ENCODE measurements around the gene ANXA2.

The ANXA2 gene

GRCh38 chr15:60386615-60387014, 11.2 kb downstream of the ANXA2 start:
- FAIRE-seq, result no peak

GRCh38 chr15:60385620-60386552, 11.9 kb downstream of the ANXA2 start:
- FAIRE-seq, result no peak

- no peak for FAIRE-seq
These were observed 13.2 kb downstream of the ANXA2 start for GRCh38 chr15:60384526-60385126.

- FAIRE-seq, result no peak
These were observed 13.7 kb downstream of the ANXA2 start for GRCh38 chr15:60384053-60384452.

GRCh38 chr15:60382773-60383674, 14.8 kb downstream of the ANXA2 start:
- no peak for FAIRE-seq

- no peak for FAIRE-seq
These were observed 16.5 kb downstream of the ANXA2 start for GRCh38 chr15:60381148-60381788.

GRCh38 chr15:60379525-60380274, 18.1 kb downstream of the ANXA2 start:
- no peak for FAIRE-seq

- FAIRE-seq, result no peak
These were observed 18.6 kb downstream of the ANXA2 start for GRCh38 chr15:60379185-60379524.

GRCh38 chr15:60376677-60377095, 21.1 kb downstream of the ANXA2 start:
- FAIRE-seq, result no peak

- FAIRE-seq, result no peak
These were observed 22.5 kb downstream of the ANXA2 start for GRCh38 chr15:60375306-60375705.

- no peak for FAIRE-seq
These were observed 23.1 kb downstream of the ANXA2 start for GRCh38 chr15:60374628-60375081.

GRCh38 chr15:60374209-60374608, 23.6 kb downstream of the ANXA2 start:
- no peak for FAIRE-seq

- FAIRE-seq, result no peak
These were observed 24.0 kb downstream of the ANXA2 start for GRCh38 chr15:60373745-60374144.

- FAIRE-seq, result no peak
These were observed 24.5 kb downstream of the ANXA2 start for GRCh38 chr15:60373327-60373726.

- FAIRE-seq, result no peak
These were observed 25.0 kb downstream of the ANXA2 start for GRCh38 chr15:60372756-60373155.

- no peak for FAIRE-seq
These were observed 25.6 kb downstream of the ANXA2 start for GRCh38 chr15:60372227-60372626.

GRCh38 chr15:60371175-60372051, 26.4 kb downstream of the ANXA2 start:
- FAIRE-seq, result no peak

- no peak for FAIRE-seq
These were observed 27.0 kb downstream of the ANXA2 start for GRCh38 chr15:60370869-60371136.

- no peak for FAIRE-seq
These were observed 27.5 kb downstream of the ANXA2 start for GRCh38 chr15:60370105-60370868.

GRCh38 chr15:60369696-60370095, 28.1 kb downstream of the ANXA2 start:
- FAIRE-seq, result no peak

GRCh38 chr15:60364612-60364924, 33.2 kb downstream of the ANXA2 start:
- no peak for FAIRE-seq
